GM19351 (cell line): ENCODE results near the gene DPM3.
"Not testable (repeated sequence)": the region's sequence is repeated elsewhere in the genome, so short reads cannot be mapped to it uniquely, and the experiment has no call there.

ENCODE experiments used
- ATAC-seq: cut with Tn5 transposase; IDR thresholded peaks from one replicate; pipeline ENCODE4 v1.9.1; 2021; ENCODE audit warnings: mild to moderate bottlenecking, moderate library complexity; ENCODE audit not compliant: unreplicated experiment

Gene DPM3

GRCh38 chr1:155139895-155140629 lies at the start of gene DPM3:
DPM3 (minus strand) TSS chr1:155140531; CDS start chr1:155140240, 291 bp downstream.
- peak; percentile 76 for ATAC-seq

GRCh38 chr1:155189926-155190325 lies 49.6 kb upstream of the DPM3 start:
- ATAC-seq = not testable (repeated sequence)

GRCh38 chr1:155188268-155188667 lies 47.9 kb upstream of the DPM3 start:
- no peak for ATAC-seq

GRCh38 chr1:155187456-155187891 lies 47.1 kb upstream of the DPM3 start:
- ATAC-seq = no peak

- no peak for ATAC-seq
Measured at GRCh38 chr1:155186794-155187455, 46.6 kb upstream of the DPM3 start.

- no peak for ATAC-seq
Measured at GRCh38 chr1:155186067-155186793, 45.9 kb upstream of the DPM3 start.

GRCh38 chr1:155185783-155186066 lies 45.4 kb upstream of the DPM3 start:
- ATAC-seq = no peak

- ATAC-seq = peak; percentile 86
Measured at GRCh38 chr1:155184835-155185782, 44.8 kb upstream of the DPM3 start.

- ATAC-seq = no peak
Measured at GRCh38 chr1:155184351-155184811, 44.0 kb upstream of the DPM3 start.

GRCh38 chr1:155183775-155184221 lies 43.5 kb upstream of the DPM3 start:
- ATAC-seq = no peak

- no peak for ATAC-seq
Measured at GRCh38 chr1:155182052-155182550, 41.8 kb upstream of the DPM3 start.

GRCh38 chr1:155181371-155182051 lies 41.2 kb upstream of the DPM3 start:
- no peak for ATAC-seq

- ATAC-seq = no peak
Measured at GRCh38 chr1:155179112-155180031, 39.0 kb upstream of the DPM3 start.

- ATAC-seq = no peak
Measured at GRCh38 chr1:155178441-155179111, 38.2 kb upstream of the DPM3 start.

GRCh38 chr1:155177918-155178281 lies 37.6 kb upstream of the DPM3 start:
- ATAC-seq = no peak

- ATAC-seq = no peak
Measured at GRCh38 chr1:155177192-155177917, 37.0 kb upstream of the DPM3 start.

- ATAC-seq = no peak
Measured at GRCh38 chr1:155176544-155177071, 36.3 kb upstream of the DPM3 start.
